ENCODE results near the gene IMPG1. TPM values are rescaled to one million over a fixed set of nuclear protein-coding genes. Genes with fewer than 3 reads are reported as not detected.

The IMPG1 gene
- total RNA-seq (0.21 TPM), polyA plus RNA-seq (not detected)

GRCh38 chr6:76072562-76072961 lies at the start of gene IMPG1:
IMPG1 (minus strand) TSS chr6:76072662; CDS start chr6:76072488, 174 bp downstream.
- DNase-seq (ENCODE audit: extremely low spot score), result no peak
- H3K4me1 ChIP-seq (ENCODE audit: insufficient read depth), result no peaks in the 10 kb centered on the region
- no peak within 1 kb of the TSS for H3K4me3 ChIP-seq (ENCODE audit: low read depth, low read length)

GRCh38 chr6:76120302-76120701 lies 47.8 kb upstream of the IMPG1 start:
- no peak overlapping the region for H3K4me3 ChIP-seq (ENCODE audit: low read depth, low read length)
- H3K27ac ChIP-seq (ENCODE audit: low read depth), result no peak overlapping the region
- H3K4me1 ChIP-seq (ENCODE audit: insufficient read depth), result no peaks in the 10 kb centered on the region
- no peaks in the 10 kb centered on the region for H3K36me3 ChIP-seq (ENCODE audit: insufficient read depth)
- no peak for DNase-seq (ENCODE audit: extremely low spot score)

More at GRCh38 chr6:76072562-76072961, at the start of gene IMPG1:
- H3K36me3 ChIP-seq (ENCODE audit: insufficient read depth), result no peaks in the 10 kb centered on the region
- no peak within 1 kb of the TSS for H3K27ac ChIP-seq (ENCODE audit: low read depth)

GRCh38 chr6:76073281-76073680 lies 819 bp upstream of the IMPG1 start:
- DNase-seq (ENCODE audit: extremely low spot score), result no peak
- H3K4me1 ChIP-seq (ENCODE audit: insufficient read depth), result no peaks in the 10 kb centered on the region
- no peak overlapping the region for H3K4me3 ChIP-seq (ENCODE audit: low read depth, low read length)

GRCh38 chr6:76057469-76057868 lies 15.0 kb downstream of the IMPG1 start:
- no peak for DNase-seq (ENCODE audit: extremely low spot score)
- H3K27ac ChIP-seq (ENCODE audit: low read depth), result no peak overlapping the region
- H3K4me1 ChIP-seq (ENCODE audit: insufficient read depth), result no peaks in the 10 kb centered on the region
- WGBS, result 85% methylated on average over 1 of the region's 1 CpG
- no peak overlapping the region for H3K4me3 ChIP-seq (ENCODE audit: low read depth, low read length)
- H3K36me3 ChIP-seq (ENCODE audit: insufficient read depth), result no peaks in the 10 kb centered on the region

More at GRCh38 chr6:76073281-76073680, 819 bp upstream of the IMPG1 start:
- Histone ChIP-seq H3K36me3 (ENCODE audit: insufficient read depth) (no peaks in the 10 kb centered on the region), H3K27ac (ENCODE audit: low read depth) (no peak overlapping the region)

- DNase-seq (ENCODE audit: extremely low spot score), result no peak
- 62% methylated on average over 3 of the region's 3 CpGs for WGBS
- Histone ChIP-seq H3K4me1 (ENCODE audit: insufficient read depth) (no peaks in the 10 kb centered on the region), H3K4me3 (ENCODE audit: low read depth, low read length) (no peak overlapping the region), H3K36me3 (ENCODE audit: insufficient read depth) (no peaks in the 10 kb centered on the region), H3K27ac (ENCODE audit: low read depth) (no peak overlapping the region)
These were observed 20.1 kb downstream of the IMPG1 start for GRCh38 chr6:76052314-76052713.

GRCh38 chr6:76043690-76044089 lies 28.8 kb downstream of the IMPG1 start:
- no peak overlapping the region for H3K27ac ChIP-seq (ENCODE audit: low read depth)
- WGBS, result 79% methylated on average over 2 of the region's 2 CpGs
- no peak for DNase-seq (ENCODE audit: extremely low spot score)

GRCh38 chr6:76035713-76036112 lies 36.7 kb downstream of the IMPG1 start:
- 71% methylated on average over 1 of the region's 1 CpG for WGBS
- DNase-seq (ENCODE audit: extremely low spot score), result no peak
- H3K27ac ChIP-seq (ENCODE audit: low read depth), result no peak overlapping the region
- no peaks in the 10 kb centered on the region for H3K36me3 ChIP-seq (ENCODE audit: insufficient read depth)
- H3K4me3 ChIP-seq (ENCODE audit: low read depth, low read length), result no peak overlapping the region
- no peaks in the 10 kb centered on the region for H3K4me1 ChIP-seq (ENCODE audit: insufficient read depth)

More at GRCh38 chr6:76043690-76044089, 28.8 kb downstream of the IMPG1 start:
- H3K4me3 ChIP-seq (ENCODE audit: low read depth, low read length), result no peak overlapping the region
- H3K4me1 ChIP-seq (ENCODE audit: insufficient read depth), result no peaks in the 10 kb centered on the region
- H3K36me3 ChIP-seq (ENCODE audit: insufficient read depth), result no peaks in the 10 kb centered on the region

GRCh38 chr6:76026101-76026500 lies 46.4 kb downstream of the IMPG1 start:
- Histone ChIP-seq H3K27ac (ENCODE audit: low read depth) (no peak overlapping the region), H3K4me3 (ENCODE audit: low read depth, low read length) (no peak overlapping the region)
- 83% methylated on average over 6 of the region's 6 CpGs for WGBS

GRCh38 chr6:76014626-76015530 lies 57.6 kb downstream of the IMPG1 start:
- H3K4me1 ChIP-seq (ENCODE audit: insufficient read depth), result no peaks in the 10 kb centered on the region
- H3K4me3 ChIP-seq (ENCODE audit: low read depth, low read length), result no peak overlapping the region
- no peak for DNase-seq (ENCODE audit: extremely low spot score)
- 53% methylated on average over 6 of the region's 6 CpGs for WGBS
- H3K27ac ChIP-seq (ENCODE audit: low read depth), result no peak overlapping the region
- no peaks in the 10 kb centered on the region for H3K36me3 ChIP-seq (ENCODE audit: insufficient read depth)

More at GRCh38 chr6:76026101-76026500, 46.4 kb downstream of the IMPG1 start:
- Histone ChIP-seq H3K36me3 (ENCODE audit: insufficient read depth) (no peaks in the 10 kb centered on the region), H3K4me1 (ENCODE audit: insufficient read depth) (no peaks in the 10 kb centered on the region)
- DNase-seq (ENCODE audit: extremely low spot score), result no peak

- Histone ChIP-seq H3K36me3 (ENCODE audit: insufficient read depth) (no peaks in the 10 kb centered on the region), H3K27ac (ENCODE audit: low read depth) (no peak overlapping the region), H3K4me1 (ENCODE audit: insufficient read depth) (no peaks in the 10 kb centered on the region), H3K4me3 (ENCODE audit: low read depth, low read length) (no peak overlapping the region)
- 82% methylated on average over 2 of the region's 2 CpGs for WGBS
- no peak for DNase-seq (ENCODE audit: extremely low spot score)
These were observed 68.3 kb downstream of the IMPG1 start for GRCh38 chr6:76004202-76004601.

GRCh38 chr6:76003686-76004085 lies 68.8 kb downstream of the IMPG1 start:
- DNase-seq (ENCODE audit: extremely low spot score), result no peak
- H3K4me3 ChIP-seq (ENCODE audit: low read depth, low read length), result no peak overlapping the region
- 86% methylated on average over 2 of the region's 2 CpGs for WGBS
- no peaks in the 10 kb centered on the region for H3K4me1 ChIP-seq (ENCODE audit: insufficient read depth)
- no peaks in the 10 kb centered on the region for H3K36me3 ChIP-seq (ENCODE audit: insufficient read depth)
- no peak overlapping the region for H3K27ac ChIP-seq (ENCODE audit: low read depth)

- 95% methylated on average over 1 of the region's 1 CpG for WGBS
- DNase-seq (ENCODE audit: extremely low spot score), result no peak
- Histone ChIP-seq H3K4me1 (ENCODE audit: insufficient read depth) (no peaks in the 10 kb centered on the region), H3K27ac (ENCODE audit: low read depth) (no peak overlapping the region), H3K36me3 (ENCODE audit: insufficient read depth) (no peaks in the 10 kb centered on the region), H3K4me3 (ENCODE audit: low read depth, low read length) (no peak overlapping the region)
These were observed 69.3 kb downstream of the IMPG1 start for GRCh38 chr6:76003113-76003512.

GRCh38 chr6:76000629-76001028 lies 71.8 kb downstream of the IMPG1 start:
- DNase-seq (ENCODE audit: extremely low spot score), result no peak
- no peaks in the 10 kb centered on the region for H3K4me1 ChIP-seq (ENCODE audit: insufficient read depth)
- H3K36me3 ChIP-seq (ENCODE audit: insufficient read depth), result no peaks in the 10 kb centered on the region
- H3K4me3 ChIP-seq (ENCODE audit: low read depth, low read length), result no peak overlapping the region
- no peak overlapping the region for H3K27ac ChIP-seq (ENCODE audit: low read depth)
- 89% methylated on average over 5 of the region's 5 CpGs for WGBS

- H3K4me3 ChIP-seq (ENCODE audit: low read depth, low read length), result no peak overlapping the region
- WGBS, result 45% methylated on average over 3 of the region's 3 CpGs
- H3K4me1 ChIP-seq (ENCODE audit: insufficient read depth), result no peaks in the 10 kb centered on the region
- H3K27ac ChIP-seq (ENCODE audit: low read depth), result no peak overlapping the region
- no peaks in the 10 kb centered on the region for H3K36me3 ChIP-seq (ENCODE audit: insufficient read depth)
- DNase-seq (ENCODE audit: extremely low spot score), result no peak
These were observed 74.8 kb downstream of the IMPG1 start for GRCh38 chr6:75997696-75998095.
